Left hindlimb (tissue), 1 donor: Measurements from ENCODE around the gene CD99.
"Not testable (repeated sequence)": the region's sequence is repeated elsewhere in the genome, so short reads cannot be mapped to it uniquely, and the experiment has no call there.

Experiments
- DNase-seq: peaks from one replicate; pipeline ENCODE4 v3.0.0-alpha.2; 2018

CD99 gene

DNA sequence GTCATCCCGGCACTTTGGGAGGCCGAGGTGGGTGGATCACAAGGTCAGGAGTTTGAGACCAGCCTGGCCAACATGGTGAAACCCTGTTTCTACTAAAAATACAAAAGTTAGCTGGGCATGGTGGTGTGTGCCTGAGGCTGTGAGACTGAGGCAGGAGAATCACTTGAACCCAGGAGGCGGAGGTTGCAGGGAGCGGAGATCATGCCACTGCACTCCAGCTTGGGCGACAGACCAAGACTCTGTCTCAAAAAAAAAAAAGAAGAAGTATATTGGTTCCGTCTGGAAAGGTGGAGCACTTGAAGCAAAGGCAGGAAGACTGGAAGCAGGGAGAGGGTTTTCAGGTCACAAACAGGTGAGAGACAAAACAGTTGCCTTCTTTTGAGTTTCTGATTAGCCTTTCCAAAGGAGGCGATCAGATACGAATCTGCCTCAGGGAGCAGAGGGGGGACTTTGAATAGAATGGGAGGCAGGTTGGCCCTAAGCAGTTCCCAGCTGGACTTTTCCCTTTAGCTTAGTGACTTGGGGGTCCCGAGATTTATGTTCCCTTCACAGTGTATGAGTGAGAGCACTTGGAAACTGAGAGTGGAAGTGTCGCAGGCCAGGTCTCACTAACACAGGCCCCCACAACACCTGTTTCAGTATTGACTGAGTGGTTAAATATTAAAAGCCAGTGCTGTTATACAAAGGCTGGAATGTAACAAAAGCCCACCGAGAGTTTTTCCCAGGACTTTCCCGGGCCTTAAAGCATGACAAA is 89.6 kb downstream of the CD99 start:
- not testable (repeated sequence) for DNase-seq

DNA sequence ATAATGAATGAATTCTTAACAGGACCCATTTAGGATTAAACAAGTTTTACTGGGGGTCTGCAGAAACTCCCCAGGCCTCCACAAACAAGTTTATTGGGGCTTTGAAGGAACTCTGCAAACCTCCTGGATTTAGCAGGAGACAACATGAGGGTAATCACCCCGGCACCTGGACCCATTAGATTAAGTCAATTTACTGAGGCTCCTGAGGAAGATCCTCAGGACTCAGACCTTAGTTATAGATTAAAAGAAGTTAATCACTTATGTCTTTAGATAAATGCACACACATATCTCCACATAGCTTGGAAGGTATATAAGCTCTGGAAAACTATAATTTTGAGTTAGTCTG is 90.1 kb downstream of the CD99 start:
- DNase-seq: no peak

DNA sequence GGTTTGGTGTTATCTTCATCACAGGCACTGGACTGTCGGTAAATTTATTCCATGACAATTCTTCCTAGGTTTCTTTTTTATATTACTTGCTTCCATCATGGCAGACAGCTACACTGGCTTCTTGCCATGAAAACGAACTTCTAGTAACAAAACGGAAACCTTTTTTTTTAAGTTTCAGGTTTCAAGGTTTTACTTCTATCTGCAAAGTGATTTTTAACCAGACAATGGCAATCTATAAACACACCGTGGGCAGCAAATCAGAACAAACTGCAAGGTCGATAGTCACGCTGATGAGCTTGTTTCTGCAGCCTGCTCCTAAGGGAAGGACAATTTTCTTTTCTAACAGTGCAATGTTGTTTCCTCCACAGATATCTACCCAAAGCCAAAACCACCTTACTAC is 90.6 kb downstream of the CD99 start:
- no peak for DNase-seq

DNA sequence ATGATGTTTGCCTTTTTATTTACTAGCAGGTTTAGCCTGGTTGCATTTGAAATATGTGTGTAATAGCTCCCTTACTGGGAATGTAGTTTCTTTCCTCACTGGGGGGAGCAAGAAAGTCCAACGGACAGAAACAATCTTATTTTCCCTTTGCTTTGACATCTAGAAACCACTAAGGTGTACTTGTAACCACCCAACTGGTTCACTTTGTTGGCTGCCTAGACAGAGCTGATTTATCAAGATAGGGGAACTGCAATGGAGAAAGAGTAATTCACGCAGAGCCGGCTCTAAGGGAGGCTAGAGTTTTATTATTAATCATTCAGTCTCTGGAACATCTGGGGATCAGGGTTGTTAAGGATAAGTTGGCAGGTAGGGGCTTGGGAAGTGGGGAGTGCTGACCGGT is 91.1 kb downstream of the CD99 start:
- DNase-seq: no peak

DNA sequence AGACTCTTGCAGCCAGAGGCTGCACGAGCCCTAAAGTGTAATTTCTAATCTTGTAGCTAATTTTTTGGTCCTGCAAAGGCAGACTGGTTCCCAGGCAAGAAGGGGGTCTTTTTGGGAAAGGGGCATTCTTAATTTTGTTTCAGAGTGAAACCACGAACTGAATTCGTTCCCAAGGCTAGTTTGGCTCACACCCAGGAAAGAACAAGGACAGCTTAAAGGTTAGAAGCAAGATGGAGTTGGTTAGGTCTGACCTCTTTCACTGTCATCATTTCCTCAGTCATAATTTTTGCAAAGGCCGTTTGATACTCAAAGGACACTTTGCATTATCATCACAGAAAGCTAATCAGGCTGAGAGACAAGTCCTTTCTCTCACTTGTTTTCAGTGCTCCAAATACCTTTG is 91.7 kb downstream of the CD99 start:
- no peak for DNase-seq

DNA sequence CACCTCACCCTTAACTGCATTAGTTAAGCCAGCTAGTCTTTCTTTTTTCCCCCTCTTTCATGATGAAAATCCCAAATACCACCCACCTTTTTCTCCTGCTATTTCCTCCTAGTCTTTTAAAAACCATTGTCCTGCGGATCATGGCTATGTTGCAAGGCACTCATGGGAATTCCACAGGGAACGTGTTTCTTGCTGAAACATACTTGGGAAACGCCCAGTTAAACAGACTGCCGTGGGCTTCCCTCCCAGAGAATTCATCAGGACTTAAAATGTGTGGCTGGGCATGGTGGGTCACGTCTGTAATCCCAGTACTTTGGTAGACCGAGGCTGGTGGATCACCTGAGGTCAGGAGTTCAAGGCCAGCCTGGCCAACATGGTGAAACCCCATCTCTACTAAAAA is 92.9 kb downstream of the CD99 start:
- DNase-seq: no peak

DNA sequence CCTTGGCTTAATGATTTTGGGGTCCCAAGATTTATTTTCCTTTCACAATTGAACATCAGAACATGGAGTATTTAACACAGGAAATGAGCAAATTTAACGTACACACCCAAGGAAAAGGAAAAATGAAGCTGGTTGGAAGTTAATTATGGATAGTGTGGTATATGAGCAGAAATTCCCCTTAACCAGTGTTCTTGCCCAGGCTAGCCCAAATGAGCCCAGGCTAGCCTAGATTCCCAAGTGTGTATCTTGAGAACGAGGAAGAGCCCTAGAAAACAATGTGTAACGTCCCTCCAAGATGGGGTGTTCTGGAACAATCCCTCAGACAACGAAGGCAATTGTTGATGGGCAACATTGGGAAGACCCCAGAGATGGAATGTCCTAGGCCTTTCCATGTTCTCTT is 94.4 kb downstream of the CD99 start:
- no peak for DNase-seq

DNA sequence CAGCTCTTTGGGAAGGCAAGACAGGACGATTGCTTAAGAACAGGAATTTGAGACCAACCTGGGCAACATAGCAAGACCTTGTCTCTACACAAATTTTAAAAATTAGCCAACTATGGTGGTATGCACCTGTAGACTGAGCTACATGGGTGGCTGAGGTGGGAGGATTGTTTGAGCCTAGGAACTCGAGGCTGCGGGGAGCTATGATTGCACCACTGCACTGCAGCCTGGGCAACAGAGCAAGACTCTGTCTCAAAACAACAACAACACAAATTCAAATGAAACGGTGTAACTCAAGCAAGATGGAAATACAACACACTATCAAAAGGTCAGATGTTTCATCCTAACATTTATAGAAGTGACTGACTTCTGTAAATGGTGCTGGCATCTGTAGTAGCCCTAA is 97.9 kb downstream of the CD99 start:
- no peak for DNase-seq

DNA sequence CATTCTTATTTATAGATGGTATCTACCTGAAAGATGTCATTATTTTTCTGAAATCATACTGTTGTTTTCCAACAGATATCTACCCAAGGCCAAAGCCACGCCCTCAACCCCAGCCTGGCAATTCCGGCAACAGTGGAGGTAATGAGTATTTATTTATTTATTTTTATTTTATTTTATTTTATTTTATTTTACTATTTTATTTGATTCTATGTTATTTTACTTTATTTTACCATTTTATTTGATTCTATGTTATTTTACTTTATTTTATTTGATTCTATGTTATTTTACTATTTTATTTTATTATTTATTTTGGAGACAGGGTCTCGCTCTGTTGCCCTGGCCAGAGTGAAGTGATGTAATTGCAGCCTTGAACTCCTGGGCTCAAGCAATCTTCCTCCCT is 98.5 kb downstream of the CD99 start:
- DNase-seq: no peak
